Keratinocyte (primary cell): Measurements from ENCODE around the gene PAPPA2. TPM values are rescaled to one million over a fixed set of nuclear protein-coding genes. Genes with fewer than 3 reads are reported as not detected.
A peak's percentile ranks its signal among the peaks of the same experiment; 100 is the strongest.

Experiments used
- DNase-seq: peaks from one replicate; pipeline ENCODE4 v3.0.0-alpha.2; 2011; ENCODE audit warnings: low read depth, missing footprints, low spot score
- FAIRE-seq: peaks from 2 replicates; lab custom pipeline; 2011; peaks lifted over from hg19 to GRCh38; lab: Jason Lieb, UNC
- H2AFZ ChIP-seq: 2 replicates; pipeline ENCODE4 v1.6.0; 2012; ENCODE audit warnings: low read length, control low read depth, inconsistent platforms; ENCODE audit not compliant: control insufficient read depth
- H3K27ac ChIP-seq: 2 replicates; pipeline ENCODE4 v1.5.1; 2011; ENCODE audit warnings: low read length; ENCODE audit not compliant: control insufficient read depth, insufficient read depth
- H3K27me3 ChIP-seq: 3 replicates; pipeline ENCODE4 v1.6.0; 2011; ENCODE audit warnings: low read length; ENCODE audit not compliant: control insufficient read depth, insufficient read depth; ENCODE audit errors: extremely low read depth
- H3K36me3 ChIP-seq, 2 experiments: 2 replicates in 1 of 2; 3 replicates in 1 of 2; pipeline ENCODE4 v1.5.1; 2011; ENCODE audit warnings: low read length in 2 of 2, mild to moderate bottlenecking in 1 of 2; ENCODE audit not compliant: control insufficient read depth in 2 of 2, insufficient read depth in 2 of 2; ENCODE audit errors: extremely low read depth in 1 of 2
- H3K4me1 ChIP-seq: 3 replicates; pipeline ENCODE4 v1.5.1; 2011; ENCODE audit warnings: low read length; ENCODE audit not compliant: control insufficient read depth, insufficient read depth; ENCODE audit errors: extremely low read depth
- H3K4me2 ChIP-seq: 3 replicates; pipeline ENCODE4 v1.6.0; 2011; ENCODE audit warnings: low read depth, low read length; ENCODE audit not compliant: control insufficient read depth, insufficient read depth; ENCODE audit errors: extremely low read depth
- H3K4me3 ChIP-seq, 3 experiments: fragments of 200-600 bp in 1 of 3; sonication (generic) in 1 of 3; 2 replicates in 2 of 3; 3 replicates in 1 of 3; pipeline ENCODE4 v1.5.1; 2011 to 2016; ENCODE audit warnings: low read length in 3 of 3, mild to moderate bottlenecking in 3 of 3, control low read depth in 2 of 3, inconsistent platforms in 1 of 3, low read depth in 1 of 3, mixed read lengths in 1 of 3, mixed run types in 1 of 3, moderate library complexity in 1 of 3; ENCODE audit not compliant: control insufficient read depth in 2 of 3, insufficient read depth in 2 of 3; ENCODE audit errors: extremely low read depth in 1 of 3
- H3K79me2 ChIP-seq: 2 replicates; pipeline ENCODE4 v1.6.0; 2012; ENCODE audit warnings: low read length; ENCODE audit not compliant: control insufficient read depth, insufficient read depth
- H3K9ac ChIP-seq: 3 replicates; pipeline ENCODE4 v1.6.0; 2011; ENCODE audit warnings: low read length; ENCODE audit not compliant: control insufficient read depth, insufficient read depth; ENCODE audit errors: extremely low read depth
- H3K9me1 ChIP-seq: 3 replicates; pipeline ENCODE4 v1.6.0; 2011; ENCODE audit warnings: low read length; ENCODE audit not compliant: control insufficient read depth, insufficient read depth; ENCODE audit errors: extremely low read depth
- H3K9me3 ChIP-seq: 2 replicates; pipeline ENCODE4 v1.5.1; 2012; ENCODE audit warnings: low read depth, low read length; ENCODE audit not compliant: control insufficient read depth
- H4K20me1 ChIP-seq: 3 replicates; pipeline ENCODE4 v1.6.0; 2011; ENCODE audit warnings: low read length; ENCODE audit not compliant: control insufficient read depth, insufficient read depth; ENCODE audit errors: extremely low read depth
- CTCF ChIP-seq, 3 experiments: IDR thresholded peaks in 1 of 3; conservative IDR thresholded peaks in 1 of 3; optimal IDR thresholded peaks in 1 of 3; 2 replicates in 2 of 3; 3 replicates in 1 of 3; pipeline versions ENCODE3 to v1.5.1; 2011; ENCODE audit warnings: low read length in 3 of 3, mild to moderate bottlenecking in 3 of 3, moderate library complexity in 2 of 3, control low read depth in 1 of 3, inconsistent platforms in 1 of 3; ENCODE audit not compliant: insufficient read depth in 2 of 3; ENCODE audit errors: extremely low read depth in 1 of 3
- EZH2 ChIP-seq: IDR thresholded peaks from one replicate; pipeline ENCODE4 v1.6.1; 2012; ENCODE audit warnings: inconsistent platforms, mild to moderate bottlenecking, low read length, moderate library complexity
- dilution Hi-C: fragments of 300-500 bp; cut with MboI; formaldehyde crosslinking; loops from one replicate; pipeline ENCODE4 v1.7.0; 2020; ENCODE audit warnings: low sequenced_read_pairs; ENCODE audit not compliant: extremely low pct_ligation_motif_present
- polyA plus RNA-seq, 5 experiments: library from polyadenylated mRNA; depleted of rRNA in 3 of 5; stranded (reverse) in 3 of 5; stranded (forward) in 1 of 5; unstranded in 1 of 5; fragments of >200 nt; gene quantifications; 1 replicate in 1 of 5; 2 replicates in 3 of 5; 3 replicates in 1 of 5; pipeline versions ENCODE4 v1.2.1 to v1.2.3, GENCODE V29; 2011 to 2012; ENCODE audit warnings: missing spikeins in 2 of 5, low read depth in 1 of 5, low replicate concordance in 1 of 5

Gene PAPPA2
- polyA plus RNA-seq, 1 donor (not counting 4 experiments of a cell fraction or from before 2014, with no cell fraction given): 0.07 TPM

GRCh38 chr1:176556288-176556687 lies 93.3 kb downstream of the PAPPA2 start:
- H3K4me3 ChIP-seq: no peak overlapping the region
- no peak overlapping the region for H3K27ac ChIP-seq
- no peak overlapping the region for H3K9ac ChIP-seq
- no peak overlapping the region for H3K4me2 ChIP-seq
- H3K9me3 ChIP-seq: no peaks in the 10 kb centered on the region
- H3K27me3 ChIP-seq: peaks cover 31% of the 10 kb centered on the region
- DNase-seq: no peak
- dilution Hi-C loops: no loop called here
- H2AFZ ChIP-seq: no peak overlapping the region
- H3K9me1 ChIP-seq: no peaks in the 10 kb centered on the region
- FAIRE-seq: no peak
- no peaks in the 10 kb centered on the region for H3K36me3 ChIP-seq
- H3K4me1 ChIP-seq: no peaks in the 10 kb centered on the region
- TF ChIP-seq EZH2: no peak
- H3K79me2 ChIP-seq: no peaks in the 10 kb centered on the region
- H4K20me1 ChIP-seq: no peaks in the 10 kb centered on the region

- Histone ChIP-seq H3K9ac (no peak overlapping the region), H3K27ac (no peak overlapping the region), H3K4me2 (no peak overlapping the region), H2AFZ (no peak overlapping the region), H3K9me1 (no peaks in the 10 kb centered on the region), H3K79me2 (no peaks in the 10 kb centered on the region), H3K9me3 (no peaks in the 10 kb centered on the region), H3K27me3 (peaks cover 17% of the 10 kb centered on the region), H3K36me3 (no peaks in the 10 kb centered on the region), H3K4me1 (no peaks in the 10 kb centered on the region), H4K20me1 (no peaks in the 10 kb centered on the region), H3K4me3 (no peak overlapping the region)
- FAIRE-seq: peak; percentile 46
- dilution Hi-C loops: no loop called here
- TF ChIP-seq CTCF (optimal IDR thresholded peaks at IDR 0.05 in 1 of 3, IDR thresholded peaks at IDR 0.05 in 1 of 3, conservative IDR thresholded peaks at IDR 0.05 in 1 of 3; ENCODE audit: extremely low read depth in 1 of 3, insufficient read depth in 2 of 3, low read length in 3 of 3): no peak
- TF ChIP-seq EZH2: no peak
- DNase-seq: no peak
Observed at GRCh38 chr1:176557543-176558258, 94.7 kb downstream of the PAPPA2 start.
